ENCODE results near the gene ADCK1. TPM values are rescaled to one million over a fixed set of nuclear protein-coding genes. Genes with fewer than 3 reads are reported as not detected.

Gene ADCK1
- total and polyA plus RNA-seq, 2 of the 13 experiments (the other 11 are each of a cell fraction or from before 2014, with no cell fraction given) = 3.9 to 6.3 TPM

- ChIA-PET CTCF (ENCODE audit: low intra/inter-chr PET ratio, low total read pairs) (no interaction called here), POLR2A (no interaction called here)
- no peak overlapping the region for H3K9ac ChIP-seq (ENCODE audit: insufficient read depth, low read depth, low read length)
- H3K4me2 ChIP-seq (ENCODE audit: low read depth, low read length) = no peak overlapping the region
- no peak overlapping the region for H3K4me3 ChIP-seq (replicated peaks in 1 of 3; ENCODE audit: insufficient read depth in 1 of 3, low read depth in 2 of 3, low read length in 3 of 3)
- H3K79me2 ChIP-seq (ENCODE audit: insufficient read depth, low read length) = no peaks in the 10 kb centered on the region
- H3K27me3 ChIP-seq (ENCODE audit: control insufficient read depth in 1 of 2, insufficient read depth in 2 of 2, low read length in 2 of 2) = no peaks in the 10 kb centered on the region
- no TSS peak for BruUV-seq (replicated peaks)
- H3K27ac ChIP-seq (ENCODE audit: extremely low read length, insufficient read depth, low read length) = no peak overlapping the region
- TF ChIP-seq ATF7 (IDR thresholded peaks at IDR 0.05) = peak; percentile 50
- no peak for TF ChIP-seq ATF7 (CRISPR knock-in tag; IDR thresholded peaks at IDR 0.05)
- 0 out of 2 replicates have a peak, but pooled peaks have one; percentile 26 for TF ChIP-seq CREB1 (IDR thresholded peaks at IDR 0.05)
- no peak for TF ChIP-seq CREB1 (CRISPR knock-in tag; IDR thresholded peaks at IDR 0.05)
- TF ChIP-seq, protein P1, sequence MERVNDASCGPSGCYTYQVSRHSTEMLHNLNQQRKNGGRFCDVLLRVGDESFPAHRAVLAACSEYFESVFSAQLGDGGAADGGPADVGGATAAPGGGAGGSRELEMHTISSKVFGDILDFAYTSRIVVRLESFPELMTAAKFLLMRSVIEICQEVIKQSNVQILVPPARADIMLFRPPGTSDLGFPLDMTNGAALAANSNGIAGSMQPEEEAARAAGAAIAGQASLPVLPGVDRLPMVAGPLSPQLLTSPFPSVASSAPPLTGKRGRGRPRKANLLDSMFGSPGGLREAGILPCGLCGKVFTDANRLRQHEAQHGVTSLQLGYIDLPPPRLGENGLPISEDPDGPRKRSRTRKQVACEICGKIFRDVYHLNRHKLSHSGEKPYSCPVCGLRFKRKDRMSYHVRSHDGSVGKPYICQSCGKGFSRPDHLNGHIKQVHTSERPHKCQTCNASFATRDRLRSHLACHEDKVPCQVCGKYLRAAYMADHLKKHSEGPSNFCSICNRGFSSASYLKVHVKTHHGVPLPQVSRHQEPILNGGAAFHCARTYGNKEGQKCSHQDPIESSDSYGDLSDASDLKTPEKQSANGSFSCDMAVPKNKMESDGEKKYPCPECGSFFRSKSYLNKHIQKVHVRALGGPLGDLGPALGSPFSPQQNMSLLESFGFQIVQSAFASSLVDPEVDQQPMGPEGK (CRISPR knock-in tag; IDR thresholded peaks at IDR 0.05) = no peak
- no peak for ATAC-seq
- H3K36me3 ChIP-seq (replicated peaks in 1 of 2; ENCODE audit: control insufficient read depth in 1 of 2, insufficient read depth in 2 of 2, low read length in 2 of 2) = no peaks in the 10 kb centered on the region
- peaks cover 10% of the 10 kb centered on the region; the same call in 1 of the 2 replicates for H3K4me1 ChIP-seq (ENCODE audit: insufficient read depth, low read length)
- no peaks in the 10 kb centered on the region for H3K9me3 ChIP-seq (ENCODE audit: low read length)
- 81% methylated on average over 7 of the region's 9 CpGs for WGBS (ENCODE audit: low lambda C conversion rate)
- in situ Hi-C loops (cut with HindIII; ENCODE audit: extremely low pct_ligation_motif_present, low pct_unique_long_range_greater_than_20kb) = no loop called here
- H2AFZ ChIP-seq (ENCODE audit: low read length) = no peak overlapping the region
- H4K20me1 ChIP-seq (ENCODE audit: insufficient read depth, low read length) = no peaks in the 10 kb centered on the region
- FAIRE-seq = no peak
- intact Hi-C loops (cut with micrococcal nuclease; ENCODE audit: unreplicated experiment) = no loop called here
- no peak for DNase-seq (ENCODE audit: low spot score)
These were observed 127.0 kb downstream of the ADCK1 start for GRCh38 chr14:77926942-77927341.

GRCh38 chr14:77931441-77931840 lies 131.5 kb downstream of the ADCK1 start:
- no peak for DNase-seq (ENCODE audit: low spot score)
- WGBS (ENCODE audit: low lambda C conversion rate) = 97% methylated on average over 14 of the region's 14 CpGs
- ATAC-seq = no peak
- Histone ChIP-seq H3K9me3 (ENCODE audit: low read length) (peaks cover 12% of the 10 kb centered on the region; the same call in 1 of the 2 replicates), H2AFZ (ENCODE audit: low read length) (no peak overlapping the region), H3K27me3 (ENCODE audit: control insufficient read depth in 1 of 2, insufficient read depth in 2 of 2, low read length in 2 of 2) (no peaks in the 10 kb centered on the region), H3K4me1 (ENCODE audit: insufficient read depth, low read length) (peaks cover 11% of the 10 kb centered on the region), H3K79me2 (ENCODE audit: insufficient read depth, low read length) (no peaks in the 10 kb centered on the region), H3K9ac (ENCODE audit: insufficient read depth, low read depth, low read length) (no peak overlapping the region), H3K36me3 (replicated peaks in 1 of 2; ENCODE audit: control insufficient read depth in 1 of 2, insufficient read depth in 2 of 2, low read length in 2 of 2) (0 out of 5 replicates have a peak, but pooled peaks cover 0 to 2% of the 10 kb centered on the region in 2 experiments), H4K20me1 (ENCODE audit: insufficient read depth, low read length) (no peaks in the 10 kb centered on the region), H3K27ac (ENCODE audit: extremely low read length, insufficient read depth, low read length) (no peak overlapping the region), H3K4me2 (ENCODE audit: low read depth, low read length) (no peak overlapping the region), H3K4me3 (replicated peaks in 1 of 3; ENCODE audit: insufficient read depth in 1 of 3, low read depth in 2 of 3, low read length in 3 of 3) (no peak overlapping the region)
- no peak for FAIRE-seq
- BruUV-seq (replicated peaks) = no TSS peak
- POLR2A ChIA-PET = no interaction called here
- CTCF ChIA-PET (ENCODE audit: low intra/inter-chr PET ratio, low total read pairs) = no interaction called here
- intact Hi-C loops (cut with micrococcal nuclease; ENCODE audit: unreplicated experiment) = no loop called here
- TF ChIP-seq GATAD2A (CRISPR knock-in tag; IDR thresholded peaks at IDR 0.05) (no peak), ZNF501 (CRISPR knock-in tag; IDR thresholded peaks at IDR 0.05) (no peak)
- in situ Hi-C loops (cut with HindIII; ENCODE audit: extremely low pct_ligation_motif_present, low pct_unique_long_range_greater_than_20kb) = no loop called here

Measured in HepG2 (cell line).